Choroid plexus epithelial cell (primary cell): Measurements from ENCODE around the gene HACD1.

Experiments used
- DNase-seq: peaks from one replicate; pipeline ENCODE4 v3.0.0-alpha.2; 2010; ENCODE audit warnings: low read depth
- H3K4me3 ChIP-seq: 2 replicates; pipeline ENCODE4 v1.5.1; 2011; ENCODE audit warnings: low read depth, mild to moderate bottlenecking, control low read depth, low read length, moderate library complexity
- CTCF ChIP-seq: conservative IDR thresholded peaks from 2 replicates; pipeline ENCODE4 v1.5.1; 2011; ENCODE audit warnings: low read depth, mild to moderate bottlenecking, control low read depth, inconsistent platforms, low read length, moderate library complexity

HACD1 gene

GRCh38 chr10:17649836-17650235, 32.7 kb upstream of the HACD1 start:
- TF ChIP-seq CTCF: no peak
- no peak for DNase-seq
- H3K4me3 ChIP-seq: no peak overlapping the region

DNA sequence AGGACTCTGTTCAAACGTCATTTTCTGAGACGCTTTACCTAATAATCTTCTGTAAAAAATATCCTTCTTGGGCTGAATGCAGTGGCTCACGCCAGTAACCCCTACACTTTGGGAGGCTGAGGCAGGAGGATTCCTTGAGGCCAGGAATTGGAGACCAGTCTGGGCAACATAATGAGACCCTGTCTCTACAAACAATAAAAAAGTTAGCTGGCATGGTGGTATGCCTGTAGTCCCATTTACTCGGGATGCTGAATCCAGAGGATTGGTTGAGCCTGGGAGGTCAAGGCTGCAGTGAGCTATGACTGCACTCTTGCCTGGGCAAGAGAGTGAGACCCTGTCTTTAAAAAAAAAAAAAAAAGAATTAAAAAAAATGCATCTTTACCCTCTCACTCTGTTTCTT, 31.9 kb upstream of the HACD1 start:
- DNase-seq: no peak
- no peak for TF ChIP-seq CTCF
- H3K4me3 ChIP-seq: no peak overlapping the region

- no peak overlapping the region for H3K4me3 ChIP-seq
- TF ChIP-seq CTCF: no peak
- no peak for DNase-seq
Observed at GRCh38 chr10:17648243-17649035, 31.3 kb upstream of the HACD1 start.

DNA sequence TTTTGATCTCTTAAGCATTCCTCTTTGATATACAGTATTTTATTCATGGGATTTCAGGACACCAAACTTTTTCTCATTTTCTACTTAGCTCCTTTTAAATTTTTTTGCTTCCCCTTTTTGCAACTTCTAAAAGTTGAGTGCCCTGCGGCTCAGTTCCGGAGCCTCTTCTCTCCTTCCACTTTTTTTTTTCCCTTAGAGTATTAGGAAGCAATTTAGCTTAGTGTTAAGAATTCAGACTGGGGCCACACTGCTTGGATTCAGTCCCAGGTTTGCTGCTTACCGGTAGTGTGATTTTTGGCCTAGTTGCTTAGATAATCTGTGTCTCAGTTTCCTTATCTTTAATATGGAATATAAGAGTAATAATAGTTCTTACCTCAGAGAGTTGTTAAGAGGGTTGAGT, 30.2 kb upstream of the HACD1 start:
- no peak overlapping the region for H3K4me3 ChIP-seq
- DNase-seq: no peak

DNA sequence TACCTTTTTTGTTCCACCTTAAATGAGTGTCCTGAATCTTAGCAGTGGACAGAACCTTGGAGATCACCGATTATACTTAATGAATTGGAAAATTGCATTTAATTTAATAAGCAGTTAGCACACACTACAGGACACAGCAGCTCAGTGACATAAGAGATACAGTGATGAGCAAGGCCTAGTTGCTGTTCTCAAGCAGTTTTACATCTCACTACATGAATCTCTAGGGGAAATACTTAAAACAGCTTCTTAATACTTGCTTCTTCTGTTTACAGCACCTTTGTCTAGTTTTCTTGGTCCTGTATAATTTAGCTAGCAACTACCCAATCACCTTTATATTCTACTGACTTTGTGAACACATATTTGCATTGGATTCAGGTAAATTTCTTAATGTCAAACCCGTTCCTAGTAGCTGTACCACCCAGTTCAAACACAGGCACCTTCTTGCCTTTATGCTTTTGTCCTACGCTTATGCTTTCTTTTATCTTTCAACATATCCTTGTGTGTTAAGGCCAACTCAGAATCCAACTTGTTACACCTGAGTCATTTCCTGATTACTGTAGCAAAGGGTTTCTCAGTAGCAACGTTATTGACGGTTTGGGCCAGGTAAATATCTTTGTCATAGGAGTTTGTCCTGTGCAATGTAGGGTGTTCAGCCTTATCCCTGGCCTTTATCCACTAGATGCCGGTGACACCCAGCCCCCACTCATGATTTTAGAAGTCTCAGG, 28.6 kb upstream of the HACD1 start:
- peak overlapping the region; percentile 99 for H3K4me3 ChIP-seq
- no peak for DNase-seq
- no peak for TF ChIP-seq CTCF

More for the DNA sequence above, 30.2 kb upstream of the HACD1 start:
- no peak for TF ChIP-seq CTCF

DNA sequence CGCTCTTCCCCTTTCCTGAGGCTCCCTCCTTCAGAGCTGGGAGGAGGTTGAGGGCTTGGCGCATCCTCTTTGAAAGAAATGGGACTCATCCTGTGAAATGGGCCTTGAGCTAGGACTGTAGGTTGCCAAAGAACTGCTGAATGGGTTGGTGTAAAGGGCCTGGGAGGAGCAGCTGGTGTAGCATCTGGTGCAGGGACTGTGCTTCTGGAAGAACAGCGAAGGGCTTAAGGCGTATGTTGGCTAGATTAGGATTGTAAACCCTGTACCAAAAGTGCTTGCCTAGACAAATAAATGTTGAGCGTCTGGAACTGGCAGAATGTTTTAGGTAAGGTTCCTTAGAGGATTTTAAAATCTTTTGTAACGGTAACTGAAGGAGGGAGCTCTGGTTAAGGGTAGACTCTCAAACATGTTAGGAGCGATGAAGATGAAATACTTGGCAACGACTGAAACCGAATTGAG, 27.3 kb upstream of the HACD1 start:
- peak; percentile 59 for DNase-seq
- H3K4me3 ChIP-seq: peak overlapping the region; percentile 99
- no peak for TF ChIP-seq CTCF
